HEK293 (cell line): Measurements from ENCODE around the gene ACBD3.

Source experiments
- CTCF ChIA-PET: fragments of 350-600 bp; formaldehyde crosslinking; extraction: SDS; loops from one replicate; lab custom pipeline; 2021; ENCODE audit warnings: antibody characterized with exemption; lab: Yijun Ruan, JAX
- POLR2A ChIA-PET: fragments of 300-600 bp; formaldehyde crosslinking; extraction: SDS; loops from one replicate; lab custom pipeline; 2020; ENCODE audit warnings: antibody characterized with exemption, inconsistent platforms; lab: Yijun Ruan, JAX
- H3K27ac ChIP-seq: fragments of 200-500 bp; sonication (Bioruptor generic); 2 replicates; pipeline ENCODE4 v1.5.1; 2014; ENCODE audit warnings: low read depth, low read length, control low read depth, inconsistent platforms; ENCODE audit errors: extremely low read depth
- H3K36me3 ChIP-seq, 2 experiments: fragments of 200-500 bp in 1 of 2; sonication (Bioruptor generic) in 1 of 2; 1 replicate in 1 of 2; 2 replicates in 1 of 2; pipeline ENCODE4 v1.5.1; 2014 to 2017; ENCODE audit warnings: inconsistent platforms in 2 of 2, low read length in 2 of 2; ENCODE audit not compliant: control insufficient read depth in 2 of 2, insufficient read depth in 1 of 2
- H3K4me1 ChIP-seq: fragments of 200-500 bp; sonication (Bioruptor generic); 2 replicates; pipeline ENCODE4 v1.5.1; 2014; ENCODE audit warnings: mild to moderate bottlenecking, low read length, inconsistent platforms; ENCODE audit not compliant: control insufficient read depth, insufficient read depth
- H3K4me3 ChIP-seq: 2 replicates; pipeline ENCODE4 v1.5.1; 2011; ENCODE audit warnings: low read depth, mild to moderate bottlenecking, control low read depth, low read length, moderate library complexity
- H3K9me3 ChIP-seq: fragments of 200-500 bp; sonication (Bioruptor generic); 2 replicates; pipeline ENCODE4 v1.5.1; 2014; ENCODE audit warnings: low read depth, low read length, inconsistent platforms; ENCODE audit not compliant: control insufficient read depth, insufficient read depth
- BCL11B ChIP-seq: fragments of 450-650 bp; formaldehyde crosslinking; IDR thresholded peaks from 2 replicates; pipeline ENCODE4 v1.5.1; 2016; ENCODE audit warnings: low read depth, missing biosample characterization, missing genetic modification characterization
- WT1 ChIP-seq: fragments of 450-650 bp; formaldehyde crosslinking; IDR thresholded peaks from 2 replicates; pipeline ENCODE4 v1.5.1; 2016; ENCODE audit warnings: missing biosample characterization, missing genetic modification characterization
- ZBTB17 ChIP-seq: fragments of 450-650 bp; formaldehyde crosslinking; IDR thresholded peaks from 2 replicates; pipeline ENCODE4 v1.5.1; 2016; ENCODE audit warnings: missing biosample characterization, missing genetic modification characterization
- ZBTB7A ChIP-seq: fragments of 450-650 bp; formaldehyde crosslinking; IDR thresholded peaks from 2 replicates; pipeline ENCODE4 v1.5.1; 2016; ENCODE audit warnings: low read depth, missing biosample characterization, missing genetic modification characterization
- ZNF114 ChIP-seq: fragments of 450-650 bp; formaldehyde crosslinking; IDR thresholded peaks from 2 replicates; pipeline ENCODE4 v1.5.0; 2017; ENCODE audit warnings: missing biosample characterization, missing genetic modification characterization
- ZNF138 ChIP-seq: fragments of 450-650 bp; formaldehyde crosslinking; IDR thresholded peaks from 2 replicates; pipeline ENCODE4 v1.5.1; 2016; ENCODE audit warnings: missing biosample characterization, missing genetic modification characterization, borderline replicate concordance
- ZNF221 ChIP-seq: fragments of 450-650 bp; formaldehyde crosslinking; IDR thresholded peaks from 2 replicates; pipeline ENCODE4 v1.5.1; 2017; ENCODE audit warnings: missing biosample characterization, missing genetic modification characterization, borderline replicate concordance
- ZNF248 ChIP-seq: fragments of 450-650 bp; formaldehyde crosslinking; IDR thresholded peaks from 2 replicates; pipeline ENCODE4 v1.5.1; 2017; ENCODE audit warnings: missing biosample characterization, missing genetic modification characterization
- ZNF274 ChIP-seq, 2 experiments: fragments of 200-500 bp in 1 of 2; fragments of 450-650 bp in 1 of 2; sonication (Bioruptor generic) in 1 of 2; formaldehyde crosslinking in 1 of 2; IDR thresholded peaks; 2 replicates each; pipeline versions ENCODE4 v1.5.1 to v1.6.1; 2014 to 2016; ENCODE audit warnings: borderline replicate concordance in 1 of 2, inconsistent platforms in 1 of 2, low read length in 1 of 2, missing biosample characterization in 1 of 2, missing genetic modification characterization in 1 of 2
- ZNF416 ChIP-seq: fragments of 450-650 bp; formaldehyde crosslinking; IDR thresholded peaks from 2 replicates; pipeline ENCODE4 v1.5.1; 2016; ENCODE audit warnings: missing biosample characterization, missing genetic modification characterization
- ZNF561 ChIP-seq: fragments of 450-650 bp; IDR thresholded peaks from 2 replicates; pipeline ENCODE4 v1.5.1; 2018; ENCODE audit warnings: missing biosample characterization, missing genetic modification characterization, borderline replicate concordance
- ZNF660 ChIP-seq: fragments of 450-650 bp; IDR thresholded peaks from 2 replicates; pipeline ENCODE4 v1.5.1; 2018; ENCODE audit warnings: missing biosample characterization, mild to moderate bottlenecking, missing genetic modification characterization
- ZSCAN16 ChIP-seq: fragments of 450-650 bp; formaldehyde crosslinking; IDR thresholded peaks from 2 replicates; pipeline ENCODE4 v1.5.1; 2016; ENCODE audit warnings: missing biosample characterization, missing genetic modification characterization
- TF ChIP-seq, protein P1 (sequence below): fragments of 450-650 bp; formaldehyde crosslinking; IDR thresholded peaks from 2 replicates; pipeline ENCODE4 v1.5.1; 2016; ENCODE audit warnings: missing biosample characterization, missing genetic modification characterization, borderline replicate concordance
- TF ChIP-seq, protein P2 (sequence below): fragments of 450-650 bp; formaldehyde crosslinking; IDR thresholded peaks from 2 replicates; pipeline ENCODE4 v1.5.1; 2016; ENCODE audit warnings: missing biosample characterization, missing genetic modification characterization
- TF ChIP-seq, protein P3 (sequence below): fragments of 450-650 bp; IDR thresholded peaks from 2 replicates; pipeline ENCODE4 v1.5.1; 2018; ENCODE audit warnings: missing biosample characterization, missing genetic modification characterization
- TF ChIP-seq, protein P4 (sequence below): fragments of 450-650 bp; formaldehyde crosslinking; IDR thresholded peaks from 2 replicates; pipeline ENCODE4 v1.5.1; 2017; ENCODE audit warnings: missing biosample characterization, missing genetic modification characterization
- TF ChIP-seq, protein P5 (sequence below): fragments of 450-650 bp; formaldehyde crosslinking; IDR thresholded peaks from 2 replicates; pipeline ENCODE4 v1.5.1; 2016; ENCODE audit warnings: missing biosample characterization, missing genetic modification characterization

ACBD3 gene

DNA sequence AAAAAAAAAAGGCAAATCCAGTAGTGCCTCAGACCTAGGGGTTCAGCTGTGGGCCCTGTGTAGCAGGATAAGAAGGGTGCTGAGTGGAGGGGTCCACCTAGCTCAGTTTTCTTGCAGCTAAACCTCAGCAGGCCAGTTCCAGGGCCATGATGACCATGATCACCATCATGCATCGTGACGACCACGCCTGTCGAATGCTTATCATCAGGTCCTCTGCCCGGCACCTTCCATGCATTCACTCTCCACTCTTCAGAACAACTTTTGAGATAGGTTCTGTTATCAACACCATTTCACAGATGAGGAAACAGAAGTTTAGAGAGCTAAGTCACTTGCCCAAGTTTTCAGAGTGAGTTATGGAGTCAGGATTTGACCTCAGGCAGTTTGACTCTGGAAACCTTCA, 54.9 kb downstream of the ACBD3 start:
- H3K27ac ChIP-seq = no peak overlapping the region
- ChIA-PET POLR2A (no interaction called here), CTCF (interaction anchor here (0.7 to 8.0 kb wide), 3 partner anchors 7 to 66 kb away, joined by 3 to 67 read pairs (median 3); no protein-coding TSS in a partner anchor)
- TF ChIP-seq ZNF660 (tag by site-specific recombination) (no peak), ZNF138 (tag by site-specific recombination) (no peak), ZBTB17 (tag by site-specific recombination) (no peak), ZNF274 (IDR thresholded peaks at IDR 0.05; ENCODE audit: low read length) (no peak), ZNF274 (tag by site-specific recombination; IDR thresholded peaks at IDR 0.05; ENCODE audit: borderline replicate concordance) (no peak), ZNF561 (tag by site-specific recombination) (no peak), ZNF221 (tag by site-specific recombination) (no peak), WT1 (tag by site-specific recombination) (no peak), ZSCAN16 (tag by site-specific recombination) (no peak), ZNF114 (tag by site-specific recombination) (no peak), ZBTB7A (tag by site-specific recombination) (no peak), BCL11B (no peak), ZNF416 (tag by site-specific recombination) (no peak), ZNF248 (tag by site-specific recombination) (no peak)
- TF ChIP-seq, protein P1, sequence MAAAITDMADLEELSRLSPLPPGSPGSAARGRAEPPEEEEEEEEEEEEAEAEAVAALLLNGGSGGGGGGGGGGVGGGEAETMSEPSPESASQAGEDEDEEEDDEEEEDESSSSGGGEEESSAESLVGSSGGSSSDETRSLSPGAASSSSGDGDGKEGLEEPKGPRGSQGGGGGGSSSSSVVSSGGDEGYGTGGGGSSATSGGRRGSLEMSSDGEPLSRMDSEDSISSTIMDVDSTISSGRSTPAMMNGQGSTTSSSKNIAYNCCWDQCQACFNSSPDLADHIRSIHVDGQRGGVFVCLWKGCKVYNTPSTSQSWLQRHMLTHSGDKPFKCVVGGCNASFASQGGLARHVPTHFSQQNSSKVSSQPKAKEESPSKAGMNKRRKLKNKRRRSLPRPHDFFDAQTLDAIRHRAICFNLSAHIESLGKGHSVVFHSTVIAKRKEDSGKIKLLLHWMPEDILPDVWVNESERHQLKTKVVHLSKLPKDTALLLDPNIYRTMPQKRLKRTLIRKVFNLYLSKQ (tag by site-specific recombination) = no peak
- TF ChIP-seq, protein P2, sequence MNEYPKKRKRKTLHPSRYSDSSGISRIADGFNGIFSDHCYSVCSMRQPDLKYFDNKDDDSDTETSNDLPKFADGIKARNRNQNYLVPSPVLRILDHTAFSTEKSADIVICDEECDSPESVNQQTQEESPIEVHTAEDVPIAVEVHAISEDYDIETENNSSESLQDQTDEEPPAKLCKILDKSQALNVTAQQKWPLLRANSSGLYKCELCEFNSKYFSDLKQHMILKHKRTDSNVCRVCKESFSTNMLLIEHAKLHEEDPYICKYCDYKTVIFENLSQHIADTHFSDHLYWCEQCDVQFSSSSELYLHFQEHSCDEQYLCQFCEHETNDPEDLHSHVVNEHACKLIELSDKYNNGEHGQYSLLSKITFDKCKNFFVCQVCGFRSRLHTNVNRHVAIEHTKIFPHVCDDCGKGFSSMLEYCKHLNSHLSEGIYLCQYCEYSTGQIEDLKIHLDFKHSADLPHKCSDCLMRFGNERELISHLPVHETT (tag by site-specific recombination) = no peak
- TF ChIP-seq, protein P3, sequence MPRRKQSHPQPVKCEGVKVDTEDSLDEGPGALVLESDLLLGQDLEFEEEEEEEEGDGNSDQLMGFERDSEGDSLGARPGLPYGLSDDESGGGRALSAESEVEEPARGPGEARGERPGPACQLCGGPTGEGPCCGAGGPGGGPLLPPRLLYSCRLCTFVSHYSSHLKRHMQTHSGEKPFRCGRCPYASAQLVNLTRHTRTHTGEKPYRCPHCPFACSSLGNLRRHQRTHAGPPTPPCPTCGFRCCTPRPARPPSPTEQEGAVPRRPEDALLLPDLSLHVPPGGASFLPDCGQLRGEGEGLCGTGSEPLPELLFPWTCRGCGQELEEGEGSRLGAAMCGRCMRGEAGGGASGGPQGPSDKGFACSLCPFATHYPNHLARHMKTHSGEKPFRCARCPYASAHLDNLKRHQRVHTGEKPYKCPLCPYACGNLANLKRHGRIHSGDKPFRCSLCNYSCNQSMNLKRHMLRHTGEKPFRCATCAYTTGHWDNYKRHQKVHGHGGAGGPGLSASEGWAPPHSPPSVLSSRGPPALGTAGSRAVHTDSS = no peak
- TF ChIP-seq, protein P4, sequence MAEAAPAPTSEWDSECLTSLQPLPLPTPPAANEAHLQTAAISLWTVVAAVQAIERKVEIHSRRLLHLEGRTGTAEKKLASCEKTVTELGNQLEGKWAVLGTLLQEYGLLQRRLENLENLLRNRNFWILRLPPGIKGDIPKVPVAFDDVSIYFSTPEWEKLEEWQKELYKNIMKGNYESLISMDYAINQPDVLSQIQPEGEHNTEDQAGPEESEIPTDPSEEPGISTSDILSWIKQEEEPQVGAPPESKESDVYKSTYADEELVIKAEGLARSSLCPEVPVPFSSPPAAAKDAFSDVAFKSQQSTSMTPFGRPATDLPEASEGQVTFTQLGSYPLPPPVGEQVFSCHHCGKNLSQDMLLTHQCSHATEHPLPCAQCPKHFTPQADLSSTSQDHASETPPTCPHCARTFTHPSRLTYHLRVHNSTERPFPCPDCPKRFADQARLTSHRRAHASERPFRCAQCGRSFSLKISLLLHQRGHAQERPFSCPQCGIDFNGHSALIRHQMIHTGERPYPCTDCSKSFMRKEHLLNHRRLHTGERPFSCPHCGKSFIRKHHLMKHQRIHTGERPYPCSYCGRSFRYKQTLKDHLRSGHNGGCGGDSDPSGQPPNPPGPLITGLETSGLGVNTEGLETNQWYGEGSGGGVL (tag by site-specific recombination) = no peak
- TF ChIP-seq, protein P5, sequence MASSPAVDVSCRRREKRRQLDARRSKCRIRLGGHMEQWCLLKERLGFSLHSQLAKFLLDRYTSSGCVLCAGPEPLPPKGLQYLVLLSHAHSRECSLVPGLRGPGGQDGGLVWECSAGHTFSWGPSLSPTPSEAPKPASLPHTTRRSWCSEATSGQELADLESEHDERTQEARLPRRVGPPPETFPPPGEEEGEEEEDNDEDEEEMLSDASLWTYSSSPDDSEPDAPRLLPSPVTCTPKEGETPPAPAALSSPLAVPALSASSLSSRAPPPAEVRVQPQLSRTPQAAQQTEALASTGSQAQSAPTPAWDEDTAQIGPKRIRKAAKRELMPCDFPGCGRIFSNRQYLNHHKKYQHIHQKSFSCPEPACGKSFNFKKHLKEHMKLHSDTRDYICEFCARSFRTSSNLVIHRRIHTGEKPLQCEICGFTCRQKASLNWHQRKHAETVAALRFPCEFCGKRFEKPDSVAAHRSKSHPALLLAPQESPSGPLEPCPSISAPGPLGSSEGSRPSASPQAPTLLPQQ (tag by site-specific recombination) = no peak
- H3K9me3 ChIP-seq = no peaks in the 10 kb centered on the region
- H3K4me1 ChIP-seq = peaks cover 4% of the 10 kb centered on the region; the same call in 1 of the 2 replicates
- no peak overlapping the region for H3K4me3 ChIP-seq
- H3K36me3 ChIP-seq = no peaks in the 10 kb centered on the region
